ENCODE measurements around the gene NIP7. TPM values are rescaled to one million over a fixed set of nuclear protein-coding genes. Genes with fewer than 3 reads are reported as not detected.
A peak's percentile ranks its signal among the peaks of the same experiment; 100 is the strongest.
"Not testable (repeated sequence)": the region's sequence is repeated elsewhere in the genome, so short reads cannot be mapped to it uniquely, and the experiment has no call there.

NIP7 gene
- 10 to 100 TPM; 34.7 to 43.5 (median 37.1) TPM for total RNA-seq (2021; fragmentation: NEBNext Ultra II Directional; extraction: Animal tissue kit (Norgen Biotek cat#: 25700))
- long read RNA-seq, transcript NIP7-201 (5 exons, 2,402 nt), result major isoform, 65 of 72 reads
- long read RNA-seq, partial matches to known transcripts, result 0 of 72 reads
- long read RNA-seq, other reads (novel, unspliced or antisense), result 3 of 72 reads

DNA sequence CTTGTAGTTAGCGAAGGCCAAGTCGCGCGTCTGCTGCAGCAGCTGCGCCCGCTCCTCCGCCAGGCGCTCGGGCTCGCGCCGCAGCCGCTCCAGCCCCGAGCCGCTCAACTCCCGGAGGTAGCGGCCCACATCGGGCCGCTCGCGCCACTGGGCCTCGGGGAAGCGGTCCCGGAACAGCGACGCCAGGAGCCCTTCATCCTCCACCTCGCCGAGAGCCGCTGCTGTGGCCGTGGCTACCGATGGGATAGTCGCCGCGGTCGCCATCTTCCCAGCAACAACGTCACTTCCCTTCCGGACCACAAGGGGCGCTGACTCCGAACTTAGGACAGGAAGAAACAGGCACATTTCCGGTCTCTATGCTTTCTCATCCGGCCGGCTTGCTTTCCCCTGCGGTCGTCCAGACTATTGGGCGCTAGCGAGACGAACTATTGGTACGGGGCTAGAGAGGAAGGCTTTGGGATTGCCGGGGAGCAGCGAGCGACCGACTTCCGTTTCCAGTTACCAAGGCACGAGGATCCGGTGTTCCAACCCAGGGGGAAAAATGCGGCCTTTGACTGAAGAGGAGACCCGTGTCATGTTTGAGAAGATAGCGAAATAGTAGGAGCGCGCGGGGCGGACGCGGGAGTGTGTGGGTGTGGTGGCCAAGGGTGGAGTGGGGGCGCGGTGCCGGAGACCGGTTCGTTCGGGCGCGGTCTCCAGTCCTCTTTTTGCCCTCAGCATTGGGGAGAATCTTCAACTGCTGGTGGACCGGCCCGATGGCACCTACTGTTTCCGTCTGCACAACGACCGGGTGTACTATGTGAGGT lies at the start of gene NIP7, which contains the start of gene COG8:
Gene NIP7 (plus strand): TSS at position 484 of the 806 bp plus-strand sequence. CDS start 58 bp downstream, at position 542.
Gene COG8 (minus strand): TSS at position 276 of the 806 bp plus-strand sequence. CDS start 12 bp downstream, at position 264.
- Mint-ChIP-seq H3K27me3 (ENCODE audit: insufficient read depth) (peaks cover 2% of the 10 kb centered on the region; the same call in 1 of the 2 replicates), H3K36me3 (ENCODE audit: low read depth) (peaks cover 31% of the 10 kb centered on the region), H3K27ac (peak within 1 kb of the TSS; percentile 94), H3K4me1 (ENCODE audit: low read depth) (peaks cover 29% of the 10 kb centered on the region), H3K4me3 (peak within 1 kb of the TSS; percentile 97), H3K9me3 (no peaks in the 10 kb centered on the region)
- peak; percentile 99 for DNase-seq
- TF ChIP-seq, protein P1, sequence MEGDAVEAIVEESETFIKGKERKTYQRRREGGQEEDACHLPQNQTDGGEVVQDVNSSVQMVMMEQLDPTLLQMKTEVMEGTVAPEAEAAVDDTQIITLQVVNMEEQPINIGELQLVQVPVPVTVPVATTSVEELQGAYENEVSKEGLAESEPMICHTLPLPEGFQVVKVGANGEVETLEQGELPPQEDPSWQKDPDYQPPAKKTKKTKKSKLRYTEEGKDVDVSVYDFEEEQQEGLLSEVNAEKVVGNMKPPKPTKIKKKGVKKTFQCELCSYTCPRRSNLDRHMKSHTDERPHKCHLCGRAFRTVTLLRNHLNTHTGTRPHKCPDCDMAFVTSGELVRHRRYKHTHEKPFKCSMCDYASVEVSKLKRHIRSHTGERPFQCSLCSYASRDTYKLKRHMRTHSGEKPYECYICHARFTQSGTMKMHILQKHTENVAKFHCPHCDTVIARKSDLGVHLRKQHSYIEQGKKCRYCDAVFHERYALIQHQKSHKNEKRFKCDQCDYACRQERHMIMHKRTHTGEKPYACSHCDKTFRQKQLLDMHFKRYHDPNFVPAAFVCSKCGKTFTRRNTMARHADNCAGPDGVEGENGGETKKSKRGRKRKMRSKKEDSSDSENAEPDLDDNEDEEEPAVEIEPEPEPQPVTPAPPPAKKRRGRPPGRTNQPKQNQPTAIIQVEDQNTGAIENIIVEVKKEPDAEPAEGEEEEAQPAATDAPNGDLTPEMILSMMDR (IDR thresholded peaks at IDR 0.05), result peak; percentile 93

DNA sequence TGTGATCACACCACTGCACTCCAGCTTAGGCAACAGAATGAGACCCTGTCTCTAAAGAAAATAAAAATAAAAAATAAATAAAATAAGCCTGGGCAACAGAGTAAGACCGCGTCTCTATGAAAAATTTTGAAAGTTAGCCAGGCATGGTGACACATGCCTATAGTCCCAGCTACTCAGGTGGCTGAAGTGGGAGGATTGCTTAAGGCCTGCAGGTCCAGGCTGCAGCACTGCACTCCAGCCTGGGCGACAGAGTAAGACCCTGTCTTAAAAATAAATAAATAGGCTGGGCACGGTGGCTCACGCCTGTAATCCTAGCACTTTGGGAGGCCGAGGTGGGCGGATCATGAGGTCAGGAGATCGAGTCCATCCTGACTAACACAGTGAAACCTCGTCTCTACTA lies 47.9 kb upstream of the NIP7 start:
- H3K4me1 Mint-ChIP-seq (ENCODE audit: low read depth), result peaks cover 19% of the 10 kb centered on the region
- not testable (repeated sequence) for H3K9me3 Mint-ChIP-seq; H3K4me3 Mint-ChIP-seq; H3K27ac Mint-ChIP-seq; H3K36me3 Mint-ChIP-seq (ENCODE audit: low read depth); DNase-seq; H3K27me3 Mint-ChIP-seq (ENCODE audit: insufficient read depth)

DNA sequence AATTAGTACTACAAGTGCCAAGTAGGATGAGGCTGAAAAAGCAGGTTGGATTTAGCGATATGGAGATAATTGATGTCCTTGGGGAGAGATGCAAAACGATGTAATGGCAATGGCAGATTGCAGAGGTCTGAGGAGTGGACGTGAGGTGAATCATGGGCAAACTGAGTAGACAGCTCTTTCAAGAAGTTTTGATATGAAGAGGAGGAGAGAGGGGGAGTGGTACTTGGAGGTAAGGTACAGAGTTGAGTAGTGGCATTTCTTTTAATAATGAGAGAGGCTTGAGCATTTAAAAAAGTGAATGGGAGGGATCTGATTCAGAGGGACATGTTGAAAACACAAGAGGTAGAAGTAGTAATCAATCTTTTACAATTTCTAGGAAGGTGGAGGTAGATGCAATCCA lies 46.2 kb upstream of the NIP7 start:
- Mint-ChIP-seq H3K4me3 (no peak overlapping the region), H3K4me1 (ENCODE audit: low read depth) (peaks cover 12% of the 10 kb centered on the region), H3K27me3 (ENCODE audit: insufficient read depth) (peaks cover 3% of the 10 kb centered on the region), H3K36me3 (ENCODE audit: low read depth) (no peaks in the 10 kb centered on the region), H3K9me3 (no peaks in the 10 kb centered on the region), H3K27ac (no peak overlapping the region)
- DNase-seq, result no peak
- TF ChIP-seq, protein P1 (IDR thresholded peaks at IDR 0.05), result no peak

DNA sequence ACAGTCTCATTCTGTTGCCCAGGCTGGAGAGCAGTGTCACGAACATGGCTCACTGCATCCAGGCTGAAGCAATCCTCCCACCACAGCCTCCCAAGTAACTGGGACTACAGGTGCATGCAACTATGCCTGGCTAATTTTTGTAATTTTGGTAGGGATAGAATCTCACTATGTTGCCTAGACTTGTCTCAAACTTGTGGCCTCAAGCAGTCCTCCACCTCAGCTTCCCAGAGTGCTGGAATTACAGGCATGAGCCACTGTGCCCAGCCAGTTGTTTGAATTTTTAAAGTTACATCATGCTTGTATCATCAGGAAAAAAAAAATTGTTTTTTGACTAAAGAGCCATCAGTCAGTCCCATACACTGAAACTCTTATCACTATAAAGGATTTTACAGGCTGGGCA lies 45.5 kb upstream of the NIP7 start:
- peak overlapping the region; percentile 24 for H3K27ac Mint-ChIP-seq
- H3K4me1 Mint-ChIP-seq (ENCODE audit: low read depth), result peaks cover 12% of the 10 kb centered on the region
- H3K4me3 Mint-ChIP-seq, result no peak overlapping the region
- H3K9me3 Mint-ChIP-seq, result no peaks in the 10 kb centered on the region
- no peaks in the 10 kb centered on the region for H3K36me3 Mint-ChIP-seq (ENCODE audit: low read depth)
- TF ChIP-seq, protein P1 (IDR thresholded peaks at IDR 0.05), result no peak
- DNase-seq, result no peak
- H3K27me3 Mint-ChIP-seq (ENCODE audit: insufficient read depth), result peaks cover 3% of the 10 kb centered on the region

DNA sequence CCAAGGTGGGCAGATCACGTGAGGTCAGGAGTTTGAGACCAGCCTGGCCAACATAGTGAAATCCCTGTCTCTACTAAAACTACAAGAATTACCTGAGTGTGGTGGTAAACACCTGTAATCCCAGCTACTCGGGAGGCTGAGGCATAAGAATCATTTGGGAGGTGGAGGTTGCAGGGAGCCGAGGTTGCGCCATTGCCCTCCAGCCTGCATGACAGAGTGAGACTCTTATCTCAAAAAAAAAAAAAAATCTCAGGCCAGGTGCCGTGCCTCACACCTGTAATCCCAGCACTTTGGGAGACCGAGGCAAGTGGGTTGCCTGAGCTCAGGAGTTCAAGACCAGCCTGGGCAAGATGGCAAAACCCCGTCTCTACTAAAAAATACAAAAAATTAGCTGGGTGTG lies 42.8 kb upstream of the NIP7 start:
- not testable (repeated sequence) for H3K36me3 Mint-ChIP-seq (ENCODE audit: low read depth); H3K4me3 Mint-ChIP-seq; H3K27ac Mint-ChIP-seq; H3K27me3 Mint-ChIP-seq (ENCODE audit: insufficient read depth); H3K9me3 Mint-ChIP-seq; DNase-seq
- peaks cover 12% of the 10 kb centered on the region for H3K4me1 Mint-ChIP-seq (ENCODE audit: low read depth)

DNA sequence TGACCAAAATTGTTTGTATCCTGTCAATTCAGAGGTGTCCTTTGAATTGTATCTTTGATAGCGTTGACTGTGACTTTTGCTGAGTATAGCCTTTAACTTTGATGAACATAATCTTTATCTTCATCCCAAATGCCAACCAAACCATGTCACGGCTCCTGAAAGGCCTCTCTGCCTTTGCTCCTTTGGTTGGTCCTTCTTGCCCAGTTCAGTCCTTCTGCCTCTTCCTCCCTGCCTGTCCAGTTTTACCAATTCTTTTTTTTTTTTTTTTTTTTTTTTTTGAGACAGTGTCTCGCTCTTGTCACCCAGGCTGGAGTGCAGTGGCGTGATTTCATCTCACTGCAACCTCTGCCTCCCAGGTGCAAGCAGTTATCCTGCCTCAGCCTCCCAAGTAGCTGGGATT lies 41.3 kb upstream of the NIP7 start:
- Mint-ChIP-seq H3K36me3 (ENCODE audit: low read depth) (peaks cover 8% of the 10 kb centered on the region; the same call in 1 of the 2 replicates), H3K27me3 (ENCODE audit: insufficient read depth) (peaks cover 3% of the 10 kb centered on the region; the same call in 1 of the 2 replicates), H3K4me3 (no peak overlapping the region), H3K27ac (no peak overlapping the region), H3K9me3 (no peaks in the 10 kb centered on the region), H3K4me1 (ENCODE audit: low read depth) (peaks cover 10% of the 10 kb centered on the region)
- no peak for DNase-seq
- TF ChIP-seq, protein P1 (IDR thresholded peaks at IDR 0.05), result no peak
